B cell (primary cell): Measurements from ENCODE around the gene LRRC49.

ENCODE experiments used
- EZH2 ChIP-seq: IDR thresholded peaks from 2 replicates; pipeline ENCODE4 v1.6.1; 2012; ENCODE audit warnings: borderline replicate concordance, low read depth, mild to moderate bottlenecking, moderate library complexity, low read length; ENCODE audit not compliant: insufficient read depth, poor library complexity, severe bottlenecking
- TF ChIP-seq, protein P1 (sequence below): fragments of 200-600 bp; IDR thresholded peaks from one replicate; pipeline ENCODE4 v1.8.0; 2022; ENCODE audit warnings: antibody characterized with exemption, mild to moderate bottlenecking

DNA sequence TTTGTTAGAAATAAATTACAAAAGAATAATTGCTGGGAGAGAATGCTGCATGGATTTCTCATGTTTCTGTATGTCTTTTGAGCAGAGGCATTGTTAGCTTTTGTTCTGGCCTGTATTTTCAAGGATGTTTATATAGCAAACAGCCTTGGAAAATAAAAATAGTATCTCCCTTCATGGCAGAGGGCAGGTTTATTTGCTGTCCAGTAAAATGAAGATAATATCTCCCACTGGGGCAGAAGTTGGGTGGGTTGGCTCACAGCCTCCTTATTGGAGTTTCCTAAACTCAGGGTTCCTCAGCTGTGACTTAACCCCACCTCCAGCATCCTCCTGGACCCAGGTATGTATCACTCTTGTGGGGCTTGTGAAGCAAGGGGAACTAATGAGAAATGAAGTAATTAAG lies 178.9 kb downstream of the LRRC49 start:
- TF ChIP-seq, protein P1, sequence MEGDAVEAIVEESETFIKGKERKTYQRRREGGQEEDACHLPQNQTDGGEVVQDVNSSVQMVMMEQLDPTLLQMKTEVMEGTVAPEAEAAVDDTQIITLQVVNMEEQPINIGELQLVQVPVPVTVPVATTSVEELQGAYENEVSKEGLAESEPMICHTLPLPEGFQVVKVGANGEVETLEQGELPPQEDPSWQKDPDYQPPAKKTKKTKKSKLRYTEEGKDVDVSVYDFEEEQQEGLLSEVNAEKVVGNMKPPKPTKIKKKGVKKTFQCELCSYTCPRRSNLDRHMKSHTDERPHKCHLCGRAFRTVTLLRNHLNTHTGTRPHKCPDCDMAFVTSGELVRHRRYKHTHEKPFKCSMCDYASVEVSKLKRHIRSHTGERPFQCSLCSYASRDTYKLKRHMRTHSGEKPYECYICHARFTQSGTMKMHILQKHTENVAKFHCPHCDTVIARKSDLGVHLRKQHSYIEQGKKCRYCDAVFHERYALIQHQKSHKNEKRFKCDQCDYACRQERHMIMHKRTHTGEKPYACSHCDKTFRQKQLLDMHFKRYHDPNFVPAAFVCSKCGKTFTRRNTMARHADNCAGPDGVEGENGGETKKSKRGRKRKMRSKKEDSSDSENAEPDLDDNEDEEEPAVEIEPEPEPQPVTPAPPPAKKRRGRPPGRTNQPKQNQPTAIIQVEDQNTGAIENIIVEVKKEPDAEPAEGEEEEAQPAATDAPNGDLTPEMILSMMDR, result no peak
- TF ChIP-seq EZH2, result no peak
